H9 (cell line): ENCODE measurements around the gene POLA1. TPM values are rescaled to one million over a fixed set of nuclear protein-coding genes. Genes with fewer than 3 reads are reported as not detected.

Source experiments
- DNase-seq: peaks from one replicate; pipeline ENCODE4 v3.0.0-alpha.2; 2017
- H2AFZ ChIP-seq: one replicate; pipeline ENCODE4 v1.6.1; 2013; ENCODE audit warnings: mild to moderate bottlenecking, low read length, control low read depth, moderate library complexity
- H2AK5ac ChIP-seq: 2 replicates; pipeline ENCODE4 v1.6.1; 2013; ENCODE audit warnings: low read length, control low read depth, mixed read lengths; ENCODE audit not compliant: insufficient read length
- H2BK120ac ChIP-seq: one replicate; pipeline ENCODE4 v1.6.1; 2013; ENCODE audit warnings: low read depth, mild to moderate bottlenecking, low read length, control low read depth, inconsistent platforms; ENCODE audit not compliant: poor library complexity, severe bottlenecking
- H2BK12ac ChIP-seq: 2 replicates; pipeline ENCODE4 v1.6.1; 2013; ENCODE audit warnings: low read length, control low read depth, mixed read lengths, low read depth; ENCODE audit not compliant: insufficient read length
- H2BK15ac ChIP-seq: 2 replicates; pipeline ENCODE4 v1.6.1; 2013; ENCODE audit warnings: low read depth, low read length, control low read depth
- H2BK20ac ChIP-seq: one replicate; pipeline ENCODE4 v1.6.1; 2013; ENCODE audit warnings: low read depth, mild to moderate bottlenecking, low read length, control low read depth, inconsistent platforms; ENCODE audit not compliant: poor library complexity, severe bottlenecking
- H2BK5ac ChIP-seq: 2 replicates; pipeline ENCODE4 v1.6.1; 2013; ENCODE audit warnings: low read length, control low read depth, mixed read lengths; ENCODE audit not compliant: insufficient read length
- H3K14ac ChIP-seq: 2 replicates; pipeline ENCODE4 v1.6.1; 2013; ENCODE audit warnings: low read length, control low read depth; ENCODE audit not compliant: insufficient read depth
- H3K18ac ChIP-seq: 2 replicates; pipeline ENCODE4 v1.6.1; 2013; ENCODE audit warnings: low read depth, mild to moderate bottlenecking, mixed read lengths, low read length, control low read depth; ENCODE audit not compliant: insufficient read length
- H3K23ac ChIP-seq: 2 replicates; pipeline ENCODE4 v1.6.1; 2013; ENCODE audit warnings: low read length, control low read depth, mixed read lengths, low read depth; ENCODE audit not compliant: insufficient read length
- H3K23me2 ChIP-seq: 2 replicates; pipeline ENCODE4 v1.6.1; 2013; ENCODE audit warnings: low read depth, mild to moderate bottlenecking, mixed read lengths, low read length, control low read depth; ENCODE audit not compliant: insufficient read length, poor library complexity, severe bottlenecking
- H3K27ac ChIP-seq: 2 replicates; pipeline ENCODE4 v1.5.1; 2013; ENCODE audit warnings: low read length, control low read depth, mixed read lengths, low read depth; ENCODE audit not compliant: insufficient read length
- H3K27me3 ChIP-seq: 2 replicates; pipeline ENCODE4 v1.6.1; 2013; ENCODE audit warnings: low read length, control low read depth, inconsistent platforms; ENCODE audit not compliant: insufficient read depth
- H3K4ac ChIP-seq: 2 replicates; pipeline ENCODE4 v1.6.1; 2013; ENCODE audit warnings: low read depth, mild to moderate bottlenecking, control low read depth, inconsistent platforms, low read length, moderate library complexity
- H3K4me1 ChIP-seq: 2 replicates; pipeline ENCODE4 v1.6.1; 2013; ENCODE audit warnings: low read length, control low read depth, inconsistent platforms; ENCODE audit not compliant: insufficient read depth
- H3K4me2 ChIP-seq: 2 replicates; pipeline ENCODE4 v1.6.1; 2013; ENCODE audit warnings: low read length, control low read depth, mixed read lengths; ENCODE audit not compliant: insufficient read length, insufficient read depth
- H3K56ac ChIP-seq: 2 replicates; pipeline ENCODE4 v1.6.1; 2013; ENCODE audit warnings: low read depth, mild to moderate bottlenecking, mixed read lengths, low read length, control low read depth; ENCODE audit not compliant: insufficient read length
- H3K79me1 ChIP-seq: 2 replicates; pipeline ENCODE4 v1.6.1; 2013; ENCODE audit warnings: low read depth, mild to moderate bottlenecking, moderate library complexity, low read length, control low read depth, inconsistent platforms; ENCODE audit not compliant: insufficient read depth, poor library complexity, severe bottlenecking
- H3K79me2 ChIP-seq: 2 replicates; pipeline ENCODE4 v1.6.1; 2013; ENCODE audit warnings: low read length, control low read depth, inconsistent platforms; ENCODE audit not compliant: insufficient read depth
- H3K9ac ChIP-seq: 2 replicates; pipeline ENCODE4 v1.6.1; 2013; ENCODE audit warnings: low read length, control low read depth, mixed read lengths; ENCODE audit not compliant: insufficient read length; ENCODE audit errors: extremely low read depth
- H3K9me3 ChIP-seq: one replicate; pipeline ENCODE4 v1.6.1; 2013; ENCODE audit warnings: low read depth, low read length, inconsistent platforms; ENCODE audit not compliant: control insufficient read depth
- H3T11ph ChIP-seq: one replicate; pipeline ENCODE4 v1.6.1; 2013; ENCODE audit warnings: mild to moderate bottlenecking, low read length, control low read depth, inconsistent platforms
- H4K20me1 ChIP-seq: one replicate; pipeline ENCODE4 v1.6.1; 2013; ENCODE audit not compliant: control insufficient read depth, insufficient read length, insufficient read depth
- H4K5ac ChIP-seq: 2 replicates; pipeline ENCODE4 v1.6.1; 2013; ENCODE audit warnings: low read depth, mild to moderate bottlenecking, mixed read lengths, low read length, control low read depth; ENCODE audit not compliant: insufficient read length
- H4K8ac ChIP-seq: replicated peaks from 2 replicates; pipeline ENCODE4 v1.6.1; 2013; ENCODE audit warnings: low read length, control low read depth, mixed read lengths, low read depth; ENCODE audit not compliant: insufficient read length
- H4K91ac ChIP-seq: 2 replicates; pipeline ENCODE4 v1.6.1; 2013; ENCODE audit warnings: low read depth, mild to moderate bottlenecking, moderate library complexity, mixed read lengths, low read length, control low read depth; ENCODE audit not compliant: insufficient read length
- H3K27ac Mint-ChIP-seq, 3 experiments: 2 replicates in 2 of 3; 3 replicates in 1 of 3; pipeline ENCODE4 v1.8.0; 2020 to 2021; ENCODE audit warnings: mixed read lengths in 3 of 3, mild to moderate bottlenecking in 1 of 3, moderate library complexity in 1 of 3
- H3K27me3 Mint-ChIP-seq: 2 replicates; pipeline ENCODE4 v1.8.0; 2021; ENCODE audit warnings: low read depth, mild to moderate bottlenecking, moderate library complexity, mixed read lengths
- H3K36me3 Mint-ChIP-seq, 3 experiments: 2 replicates in 2 of 3; 3 replicates in 1 of 3; pipeline ENCODE4 v1.8.0; 2020 to 2021; ENCODE audit warnings: low read depth in 3 of 3, mixed read lengths in 3 of 3; ENCODE audit not compliant: insufficient read depth in 1 of 3
- H3K4me1 Mint-ChIP-seq, 2 experiments: 2 replicates each; pipeline ENCODE4 v1.8.0; 2020; ENCODE audit warnings: mixed read lengths in 2 of 2
- H3K4me3 Mint-ChIP-seq, 2 experiments: 2 replicates in 1 of 2; 3 replicates in 1 of 2; pipeline ENCODE4 v1.8.0; 2020 to 2021; ENCODE audit warnings: mild to moderate bottlenecking in 2 of 2, mixed read lengths in 2 of 2, moderate library complexity in 1 of 2
- H3K9me3 Mint-ChIP-seq, 2 experiments: 2 replicates in 1 of 2; 3 replicates in 1 of 2; pipeline ENCODE4 v1.8.0; 2020; ENCODE audit warnings: mild to moderate bottlenecking in 2 of 2, mixed read lengths in 2 of 2, moderate library complexity in 1 of 2
- CTCF ChIP-seq: fragments of 200-600 bp; sonication (generic); conservative IDR thresholded peaks from 3 replicates; pipeline ENCODE4 v1.8.0; 2021; ENCODE audit warnings: antibody characterized with exemption, mild to moderate bottlenecking
- WGBS: extraction: QIAGEN DNeasy Blood & Tissue Kit; methylation state at CpG from one replicate; pipeline ENCODE4 v1.1.7; 2013; ENCODE audit warnings: missing lambda C conversion rate, low lambda C conversion rate, mixed read lengths; ENCODE audit not compliant: insufficient read length; ENCODE audit errors: extremely low coverage; 5-methylcytosine and 5-hydroxymethylcytosine counted together
- total RNA-seq: library from RNA; stranded (reverse); gene quantifications from 2 replicates; pipeline ENCODE4 v1.2.1, GENCODE V29; 2021

The POLA1 gene
- total RNA-seq, 1 experiment from 2014 or later, result 60.2 TPM

GRCh38 chrX:25043192-25043591 lies 349.5 kb downstream of the POLA1 start:
- H3K9me3 ChIP-seq, result no peaks in the 10 kb centered on the region

More at GRCh38 chrX:25043192-25043591, 349.5 kb downstream of the POLA1 start:
- no peak overlapping the region for H3K9ac ChIP-seq
- H3K56ac ChIP-seq, result no peak overlapping the region
- H3K79me1 ChIP-seq, result no peaks in the 10 kb centered on the region
- no peak for DNase-seq
- H2BK12ac ChIP-seq, result no peak overlapping the region
- H3K4ac ChIP-seq, result no peak overlapping the region
- H2BK5ac ChIP-seq, result no peak overlapping the region
- H3K4me1 Mint-ChIP-seq, result peaks cover 13 to 15% of the 10 kb centered on the region in 2 experiments
- no peak overlapping the region for H2BK20ac ChIP-seq
- no peak overlapping the region for H3K23ac ChIP-seq
- no peak overlapping the region for H3K4me3 Mint-ChIP-seq
- H3K36me3 Mint-ChIP-seq, result peaks cover 0 to 11% (median 2%) of the 10 kb centered on the region in 3 experiments; a peak in 4 of 7 replicates
- H2BK15ac ChIP-seq, result no peak overlapping the region
- no peaks in the 10 kb centered on the region; the same call in 1 of the 2 replicates for H3K27me3 Mint-ChIP-seq
- H4K8ac ChIP-seq, result no peak overlapping the region
- no peaks in the 10 kb centered on the region for H4K20me1 ChIP-seq
- H3K4me2 ChIP-seq, result no peak overlapping the region
- H3T11ph ChIP-seq, result no peak overlapping the region
- H3K18ac ChIP-seq, result no peak overlapping the region
- H3K23me2 ChIP-seq, result no peaks in the 10 kb centered on the region
- H2AFZ ChIP-seq, result no peak overlapping the region
- WGBS, result no CpG with 5 or more reads among the region's 1 CpG
- H4K5ac ChIP-seq, result no peak overlapping the region
- peaks cover 0 to 8% of the 10 kb centered on the region in 2 experiments; a peak in 3 of 5 replicates for H3K9me3 Mint-ChIP-seq
- no peak for TF ChIP-seq CTCF
- no peak overlapping the region for H3K14ac ChIP-seq
- H4K91ac ChIP-seq, result no peak overlapping the region
- no peak overlapping the region for H3K27ac ChIP-seq
- no peaks in the 10 kb centered on the region for H3K27me3 ChIP-seq
- no peaks in the 10 kb centered on the region for H3K79me2 ChIP-seq
- H3K27ac Mint-ChIP-seq, result no peak overlapping the region
- peaks cover 4% of the 10 kb centered on the region; the same call in 1 of the 2 replicates for H3K4me1 ChIP-seq
- no peak overlapping the region for H2BK120ac ChIP-seq
- no peak overlapping the region for H2AK5ac ChIP-seq

Other genes with a start within 250 kb of the POLA1 start
- gene PDK3, start 228.6 kb upstream of the POLA1 start, total RNA-seq, result 43.8 and 47.3 TPM in 2 replicates
- gene PCYT1B, start 46.6 kb upstream of the POLA1 start, total RNA-seq, result 27.4 and 29.1 TPM in 2 replicates